ENCODE measurements around the gene RPL41.

DNA sequence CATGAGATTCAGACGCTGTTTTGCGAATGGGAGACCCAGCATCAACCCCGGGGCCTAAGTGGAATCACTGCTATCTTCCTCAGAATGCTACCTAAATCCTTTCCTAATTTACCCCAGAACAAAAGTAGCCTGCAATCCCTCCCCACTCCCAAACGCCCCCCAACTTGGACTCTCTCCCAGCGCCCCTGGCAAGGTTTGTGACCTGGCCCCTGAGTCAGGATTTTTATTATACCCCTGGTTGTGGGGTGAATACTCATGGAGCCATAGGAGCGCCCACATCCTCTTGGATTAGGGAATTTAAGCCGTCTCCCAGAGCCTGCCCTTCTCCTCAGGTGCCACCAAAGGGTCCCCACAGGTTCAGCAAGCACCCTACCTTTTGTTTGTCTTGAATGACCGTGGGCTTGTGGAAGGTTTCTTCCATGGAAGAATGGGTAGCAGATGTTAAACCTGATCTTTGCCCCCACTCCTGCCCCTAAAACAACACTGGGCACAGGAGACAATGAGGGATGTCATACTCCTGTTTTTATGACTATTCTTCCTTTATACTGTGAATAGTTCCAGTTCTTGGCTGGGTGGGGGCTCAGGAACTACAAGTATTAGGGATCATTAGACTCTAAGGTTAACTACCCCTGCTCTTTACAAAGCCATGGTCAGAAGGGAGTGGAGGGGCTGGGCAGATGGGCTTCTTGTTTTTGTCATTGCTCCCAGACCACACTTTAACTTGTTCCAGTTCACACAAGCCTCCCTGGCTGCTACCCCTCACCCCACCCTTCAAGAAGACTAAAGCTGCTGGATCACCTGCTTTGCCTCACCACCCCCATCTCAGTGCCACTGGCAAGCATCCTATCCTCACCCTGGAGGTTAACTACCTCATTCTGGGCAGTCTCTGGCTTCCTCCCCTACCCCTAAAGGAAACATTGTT is 36.6 kb downstream of the RPL41 start:
- TF ChIP-seq, protein P1, sequence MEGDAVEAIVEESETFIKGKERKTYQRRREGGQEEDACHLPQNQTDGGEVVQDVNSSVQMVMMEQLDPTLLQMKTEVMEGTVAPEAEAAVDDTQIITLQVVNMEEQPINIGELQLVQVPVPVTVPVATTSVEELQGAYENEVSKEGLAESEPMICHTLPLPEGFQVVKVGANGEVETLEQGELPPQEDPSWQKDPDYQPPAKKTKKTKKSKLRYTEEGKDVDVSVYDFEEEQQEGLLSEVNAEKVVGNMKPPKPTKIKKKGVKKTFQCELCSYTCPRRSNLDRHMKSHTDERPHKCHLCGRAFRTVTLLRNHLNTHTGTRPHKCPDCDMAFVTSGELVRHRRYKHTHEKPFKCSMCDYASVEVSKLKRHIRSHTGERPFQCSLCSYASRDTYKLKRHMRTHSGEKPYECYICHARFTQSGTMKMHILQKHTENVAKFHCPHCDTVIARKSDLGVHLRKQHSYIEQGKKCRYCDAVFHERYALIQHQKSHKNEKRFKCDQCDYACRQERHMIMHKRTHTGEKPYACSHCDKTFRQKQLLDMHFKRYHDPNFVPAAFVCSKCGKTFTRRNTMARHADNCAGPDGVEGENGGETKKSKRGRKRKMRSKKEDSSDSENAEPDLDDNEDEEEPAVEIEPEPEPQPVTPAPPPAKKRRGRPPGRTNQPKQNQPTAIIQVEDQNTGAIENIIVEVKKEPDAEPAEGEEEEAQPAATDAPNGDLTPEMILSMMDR (IDR thresholded peaks at IDR 0.05) = no peak
- no peak for TF ChIP-seq POLR2A (IDR thresholded peaks at IDR 0.05)

All from right lobe of liver (tissue), 4 donors.